IMR-90 (cell line): ENCODE results near the gene GLS. TPM values are rescaled to one million over a fixed set of nuclear protein-coding genes. Genes with fewer than 3 reads are reported as not detected.

Source experiments
- ATAC-seq: fragments of 200-7000 bp; cut with Tn5 transposase; 2 replicates; pipeline ENCODE4 v1.9.1; 2020; ENCODE audit warnings: low read depth, mild to moderate bottlenecking, moderate library complexity
- BruUV-seq: library from RNA; stranded (reverse); fragments of 400-500 nt; replicated peaks from 2 replicates; lab custom pipeline; 2021; lab: Mats Ljungman, UMichigan
- CTCF ChIA-PET: fragments of 300-600 bp; formaldehyde crosslinking; extraction: SDS; loops from one replicate; lab custom pipeline; 2021; ENCODE audit warnings: antibody characterized with exemption; lab: Yijun Ruan, JAX
- POLR2A ChIA-PET: fragments of 300-600 bp; sonication (Branson Sonifier 250); formaldehyde crosslinking; loops from one replicate; lab custom pipeline; 2022; ENCODE audit warnings: antibody characterized with exemption; ENCODE audit not compliant: unreplicated experiment; lab: Charles Lee
- DNase-seq: peaks from one replicate; pipeline ENCODE4 v3.0.0; 2013
- H2AFZ ChIP-seq: replicated peaks from 2 replicates; pipeline ENCODE3; 2013; ENCODE audit warnings: low read length, mild to moderate bottlenecking; ENCODE audit not compliant: poor library complexity
- H2AK5ac ChIP-seq: 2 replicates; pipeline ENCODE4 v1.6.1; 2013; ENCODE audit warnings: low read depth, low read length, inconsistent platforms
- H2AK9ac ChIP-seq: replicated peaks from 2 replicates; pipeline ENCODE3; 2013; ENCODE audit warnings: mild to moderate bottlenecking, low read depth, low read length, moderate library complexity; ENCODE audit not compliant: poor library complexity
- H2BK120ac ChIP-seq: 2 replicates; pipeline ENCODE4 v1.6.1; 2013; ENCODE audit warnings: low read depth, low read length, inconsistent platforms
- H2BK15ac ChIP-seq: 3 replicates; pipeline ENCODE4 v1.6.1; 2013; ENCODE audit warnings: low read depth, low read length, inconsistent platforms
- H2BK20ac ChIP-seq: 2 replicates; pipeline ENCODE4 v1.6.1; 2013; ENCODE audit warnings: low read depth, mild to moderate bottlenecking, inconsistent platforms, low read length, moderate library complexity
- H2BK5ac ChIP-seq: 2 replicates; pipeline ENCODE4 v1.6.1; 2013; ENCODE audit warnings: mild to moderate bottlenecking, low read depth, low read length, inconsistent platforms; ENCODE audit not compliant: poor library complexity, severe bottlenecking
- H3K14ac ChIP-seq: replicated peaks from 2 replicates; pipeline ENCODE4 v1.6.1; 2013; ENCODE audit warnings: low read depth, low read length, inconsistent platforms
- H3K18ac ChIP-seq: 2 replicates; pipeline ENCODE4 v1.6.1; 2013; ENCODE audit warnings: low read depth, low read length, control low read depth
- H3K23ac ChIP-seq: 2 replicates; pipeline ENCODE4 v1.6.1; 2013; ENCODE audit warnings: low read depth, low read length, inconsistent platforms
- H3K27ac ChIP-seq: 2 replicates; pipeline ENCODE4 v1.5.1; 2013; ENCODE audit warnings: mild to moderate bottlenecking, control low read depth, low read length; ENCODE audit not compliant: insufficient read depth
- H3K27me3 ChIP-seq: 2 replicates; pipeline ENCODE4 v1.6.1; 2013; ENCODE audit warnings: low read length; ENCODE audit not compliant: control insufficient read depth, insufficient read depth
- H3K36me3 ChIP-seq: 2 replicates; pipeline ENCODE4 v1.6.1; 2013; ENCODE audit warnings: low read length, mixed read lengths; ENCODE audit not compliant: control insufficient read depth, insufficient read depth
- H3K4ac ChIP-seq: 2 replicates; pipeline ENCODE4 v1.6.1; 2013; ENCODE audit warnings: low read depth, low read length, inconsistent platforms
- H3K4me1 ChIP-seq: 2 replicates; pipeline ENCODE4 v1.6.1; 2013; ENCODE audit warnings: low read length, mixed read lengths; ENCODE audit not compliant: control insufficient read depth, insufficient read depth
- H3K4me2 ChIP-seq: 2 replicates; pipeline ENCODE4 v1.6.1; 2013; ENCODE audit warnings: low read depth, mild to moderate bottlenecking, control low read depth, low read length, moderate library complexity
- H3K4me3 ChIP-seq: 2 replicates; pipeline ENCODE4 v1.5.1; 2013; ENCODE audit warnings: low read depth, mild to moderate bottlenecking, control low read depth, low read length, moderate library complexity; ENCODE audit not compliant: insufficient read depth
- H3K56ac ChIP-seq: 2 replicates; pipeline ENCODE4 v1.6.1; 2013; ENCODE audit warnings: low read length, inconsistent platforms; ENCODE audit not compliant: insufficient read depth; ENCODE audit errors: extremely low read depth
- H3K79me1 ChIP-seq, 2 experiments: 2 replicates each; pipeline ENCODE4 v1.6.1; 2013; ENCODE audit warnings: low read length in 2 of 2, inconsistent platforms in 1 of 2, low read depth in 1 of 2
- H3K9ac ChIP-seq: 2 replicates; pipeline ENCODE4 v1.6.1; 2013; ENCODE audit warnings: low read depth, low read length, control low read depth
- H3K9me1 ChIP-seq: 2 replicates; pipeline ENCODE4 v1.6.1; 2013; ENCODE audit warnings: low read length, inconsistent platforms; ENCODE audit not compliant: insufficient read depth
- H3K9me3 ChIP-seq: 2 replicates; pipeline ENCODE4 v1.6.1; 2013; ENCODE audit warnings: low read length; ENCODE audit not compliant: control insufficient read depth, insufficient read depth
- H4K20me1 ChIP-seq: 2 replicates; pipeline ENCODE4 v1.6.1; 2013; ENCODE audit warnings: low read length, inconsistent platforms; ENCODE audit not compliant: insufficient read depth
- H4K5ac ChIP-seq: 2 replicates; pipeline ENCODE4 v1.6.1; 2013; ENCODE audit warnings: mild to moderate bottlenecking, low read depth, low read length, control low read depth
- H4K8ac ChIP-seq, 2 experiments: 2 replicates each; pipeline ENCODE4 v1.6.1; 2013; ENCODE audit warnings: low read depth in 2 of 2, low read length in 2 of 2, control low read depth in 1 of 2, inconsistent platforms in 1 of 2
- H4K91ac ChIP-seq: 2 replicates; pipeline ENCODE4 v1.6.1; 2013; ENCODE audit warnings: low read depth, low read length, inconsistent platforms; ENCODE audit not compliant: insufficient read depth
- BHLHE40 ChIP-seq: fragments of 150-350 bp; IDR thresholded peaks from 2 replicates; pipeline ENCODE4 v1.6.1; 2016; ENCODE audit warnings: mild to moderate bottlenecking, low read depth, low read length
- CEBPB ChIP-seq: IDR thresholded peaks from 2 replicates; pipeline ENCODE4 v1.6.1; 2012; ENCODE audit warnings: low read depth, low read length, improper control_type of control experiment
- CHD1 ChIP-seq: IDR thresholded peaks from 2 replicates; pipeline ENCODE4 v1.6.1; 2012; ENCODE audit warnings: low read depth, low read length, improper control_type of control experiment
- FOS ChIP-seq: fragments of 150-350 bp; IDR thresholded peaks from 2 replicates; pipeline ENCODE4 v1.6.1; 2016; ENCODE audit warnings: low read depth, low read length
- MAFK ChIP-seq: IDR thresholded peaks from 2 replicates; pipeline ENCODE4 v1.6.1; 2012; ENCODE audit warnings: low read depth, low read length, improper control_type of control experiment
- MAZ ChIP-seq: IDR thresholded peaks from 2 replicates; pipeline ENCODE4 v1.6.1; 2012; ENCODE audit warnings: low read depth, mild to moderate bottlenecking, low read length, improper control_type of control experiment, moderate library complexity, borderline replicate concordance
- MXI1 ChIP-seq: IDR thresholded peaks from 2 replicates; pipeline ENCODE4 v1.6.1; 2012; ENCODE audit warnings: low read depth, mild to moderate bottlenecking, low read length, moderate library complexity, borderline replicate concordance
- NFE2L2 ChIP-seq: fragments of 150-350 bp; IDR thresholded peaks from 2 replicates; pipeline ENCODE4 v1.6.1; 2016; ENCODE audit warnings: low read depth, mild to moderate bottlenecking, low read length
- POLR2A ChIP-seq: IDR thresholded peaks from 2 replicates; pipeline ENCODE4 v1.6.1; 2012; ENCODE audit warnings: mild to moderate bottlenecking, low read depth, low read length
- RAD21 ChIP-seq: IDR thresholded peaks from 2 replicates; pipeline ENCODE4 v1.6.1; 2012; ENCODE audit warnings: low read length, improper control_type of control experiment
- RCOR1 ChIP-seq: IDR thresholded peaks from 2 replicates; pipeline ENCODE4 v1.6.1; 2012; ENCODE audit warnings: mild to moderate bottlenecking, low read length, improper control_type of control experiment; ENCODE audit not compliant: insufficient replicate concordance
- RFX5 ChIP-seq: IDR thresholded peaks from 2 replicates; pipeline ENCODE4 v1.8.0; 2012; ENCODE audit warnings: low read depth, mild to moderate bottlenecking, low read length, moderate library complexity
- SMC3 ChIP-seq: fragments of 150-350 bp; IDR thresholded peaks from 2 replicates; pipeline ENCODE4 v1.6.1; 2016; ENCODE audit warnings: low read depth, mild to moderate bottlenecking, antibody characterized with exemption, low read length, moderate library complexity
- WGBS, 2 experiments: methylation state at CpG; one replicate each; pipeline versions ENCODE4 v1.1.5 to v1.1.7; 2013; ENCODE audit warnings: missing lambda C conversion rate in 2 of 2; ENCODE audit not compliant: insufficient read length in 1 of 2; ENCODE audit errors: extremely low coverage in 2 of 2; 5-methylcytosine and 5-hydroxymethylcytosine counted together
- dilution Hi-C: fragments of 300-500 bp; cut with HindIII; formaldehyde crosslinking; loops from one replicate; pipeline ENCODE4 v1.14.3; 2018; ENCODE audit warnings: low sequenced_read_pairs; ENCODE audit not compliant: unreplicated experiment
- in situ Hi-C: fragments of 300-500 bp; cut with MboI; formaldehyde crosslinking; loops from 3 replicates; pipeline ENCODE4 v1.14.3; 2019; ENCODE audit warnings: low sequenced_read_pairs, inconsistent platforms, mixed read lengths
- intact Hi-C: fragments of 100-400 bp; cut with micrococcal nuclease; formaldehyde crosslinking; loops from 2 replicates; pipeline ENCODE4 v1.10.0; 2022
- polyA plus RNA-seq, 3 experiments: library from polyadenylated mRNA; depleted of rRNA; stranded (reverse); fragments of >200 nt; gene quantifications; 2 replicates each; pipeline ENCODE4 v1.2.3, GENCODE V29; 2012; ENCODE audit warnings: low replicate concordance in 1 of 3
- total RNA-seq: library from RNA; depleted of rRNA; stranded (reverse); fragments of >200 nt; gene quantifications from 2 replicates; pipeline ENCODE4 v1.2.3, GENCODE V29; 2012
- TF ChIP-seq, protein P1 (sequence below): fragments of 150-350 bp; IDR thresholded peaks from 2 replicates; pipeline ENCODE4 v1.6.1; 2016; ENCODE audit warnings: low read depth, mild to moderate bottlenecking, low read length, moderate library complexity, borderline replicate concordance
- TF ChIP-seq, protein P2 (sequence below): conservative IDR thresholded peaks from 2 replicates; pipeline ENCODE4 v1.5.1; 2012; ENCODE audit warnings: mild to moderate bottlenecking, low read depth, low read length, improper control_type of control experiment
- TF ChIP-seq, protein P3 (sequence below): fragments of 150-350 bp; IDR thresholded peaks from 2 replicates; pipeline ENCODE4 v1.6.1; 2017; ENCODE audit warnings: mild to moderate bottlenecking, antibody characterized with exemption, low read length, low read depth

The GLS gene
- total and polyA plus RNA-seq, 2 of the 4 experiments (the other 2 are of a cell fraction) = 87.5 to 130 TPM

DNA sequence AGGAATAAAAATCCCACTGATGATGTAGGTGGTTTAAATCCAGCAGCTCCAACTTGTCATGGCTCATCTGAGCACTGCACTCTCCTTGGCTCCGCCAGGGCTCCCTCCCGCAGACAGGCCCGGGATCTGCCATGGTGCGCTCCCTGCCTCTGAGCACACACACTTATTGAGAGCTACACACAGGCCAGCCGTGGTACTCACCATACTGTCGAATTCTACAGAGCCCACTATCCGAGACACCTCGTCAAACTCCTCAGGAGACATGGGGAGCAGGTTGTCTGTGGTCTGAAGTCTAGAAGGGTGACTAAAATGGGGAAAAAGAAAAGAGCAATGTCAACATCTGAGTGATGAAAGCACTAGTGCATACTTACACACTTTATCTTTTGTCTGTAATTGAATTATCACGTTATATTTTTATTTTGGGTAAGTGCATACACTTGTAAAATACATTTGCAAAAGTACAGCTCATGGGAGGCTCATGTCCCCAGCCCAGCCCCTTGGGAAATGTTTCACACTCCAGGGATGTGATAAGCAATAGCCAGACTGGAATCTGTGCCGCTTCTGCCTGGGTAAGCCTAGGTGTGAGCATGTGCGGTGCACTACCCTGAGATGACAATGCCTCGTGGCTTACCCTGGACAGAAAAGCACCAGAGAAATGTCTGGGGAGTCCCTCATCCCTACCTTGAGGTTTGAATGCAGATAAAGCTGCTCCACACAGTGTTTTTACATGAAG lies 94.2 kb downstream of the GLS start:
- Histone ChIP-seq H2AK5ac (no peak overlapping the region), H3K14ac (no peak overlapping the region), H2BK5ac (no peak overlapping the region), H3K79me1 (peaks cover 0 to 12% of the 10 kb centered on the region in 2 experiments; a peak in 3 of 4 replicates), H3K36me3 (peaks cover 62% of the 10 kb centered on the region), H3K27me3 (no peaks in the 10 kb centered on the region), H3K9me1 (peaks cover 12% of the 10 kb centered on the region; the same call in 1 of the 2 replicates), H2AK9ac (no peak overlapping the region), H3K18ac (no peak overlapping the region), H3K4ac (no peak overlapping the region), H4K91ac (no peak overlapping the region), H4K8ac (no peak overlapping the region), H4K20me1 (peaks cover 18% of the 10 kb centered on the region), H3K9me3 (no peaks in the 10 kb centered on the region), H3K4me3 (no peak overlapping the region), H3K9ac (no peak overlapping the region), H3K4me2 (no peak overlapping the region), H3K23ac (no peak overlapping the region), H2BK15ac (no peak overlapping the region), H2BK120ac (no peak overlapping the region), H3K27ac (no peak overlapping the region), H2BK20ac (no peak overlapping the region), H3K4me1 (peaks cover 2% of the 10 kb centered on the region), H4K5ac (no peak overlapping the region), H2AFZ (no peak overlapping the region), H3K56ac (no peak overlapping the region)
- ATAC-seq = no peak
- 100% methylated on average over 1 of the region's 12 CpGs; no CpG with 5 or more reads in 1 of the 2 experiments for WGBS, 2 experiments
- no peak for TF ChIP-seq SMC3
- TF ChIP-seq CEBPB = no peak
- TF ChIP-seq, protein P1, sequence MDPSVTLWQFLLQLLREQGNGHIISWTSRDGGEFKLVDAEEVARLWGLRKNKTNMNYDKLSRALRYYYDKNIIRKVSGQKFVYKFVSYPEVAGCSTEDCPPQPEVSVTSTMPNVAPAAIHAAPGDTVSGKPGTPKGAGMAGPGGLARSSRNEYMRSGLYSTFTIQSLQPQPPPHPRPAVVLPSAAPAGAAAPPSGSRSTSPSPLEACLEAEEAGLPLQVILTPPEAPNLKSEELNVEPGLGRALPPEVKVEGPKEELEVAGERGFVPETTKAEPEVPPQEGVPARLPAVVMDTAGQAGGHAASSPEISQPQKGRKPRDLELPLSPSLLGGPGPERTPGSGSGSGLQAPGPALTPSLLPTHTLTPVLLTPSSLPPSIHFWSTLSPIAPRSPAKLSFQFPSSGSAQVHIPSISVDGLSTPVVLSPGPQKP = no peak
- TF ChIP-seq MAZ = no peak
- no peak for TF ChIP-seq CHD1
- no peak for TF ChIP-seq FOS
- TF ChIP-seq MXI1 = no peak
- no peak for TF ChIP-seq MAFK
- TF ChIP-seq RCOR1 = no peak
- no peak for TF ChIP-seq BHLHE40
- TF ChIP-seq RFX5 = no peak
- TF ChIP-seq, protein P2, sequence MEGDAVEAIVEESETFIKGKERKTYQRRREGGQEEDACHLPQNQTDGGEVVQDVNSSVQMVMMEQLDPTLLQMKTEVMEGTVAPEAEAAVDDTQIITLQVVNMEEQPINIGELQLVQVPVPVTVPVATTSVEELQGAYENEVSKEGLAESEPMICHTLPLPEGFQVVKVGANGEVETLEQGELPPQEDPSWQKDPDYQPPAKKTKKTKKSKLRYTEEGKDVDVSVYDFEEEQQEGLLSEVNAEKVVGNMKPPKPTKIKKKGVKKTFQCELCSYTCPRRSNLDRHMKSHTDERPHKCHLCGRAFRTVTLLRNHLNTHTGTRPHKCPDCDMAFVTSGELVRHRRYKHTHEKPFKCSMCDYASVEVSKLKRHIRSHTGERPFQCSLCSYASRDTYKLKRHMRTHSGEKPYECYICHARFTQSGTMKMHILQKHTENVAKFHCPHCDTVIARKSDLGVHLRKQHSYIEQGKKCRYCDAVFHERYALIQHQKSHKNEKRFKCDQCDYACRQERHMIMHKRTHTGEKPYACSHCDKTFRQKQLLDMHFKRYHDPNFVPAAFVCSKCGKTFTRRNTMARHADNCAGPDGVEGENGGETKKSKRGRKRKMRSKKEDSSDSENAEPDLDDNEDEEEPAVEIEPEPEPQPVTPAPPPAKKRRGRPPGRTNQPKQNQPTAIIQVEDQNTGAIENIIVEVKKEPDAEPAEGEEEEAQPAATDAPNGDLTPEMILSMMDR = no peak
- TF ChIP-seq POLR2A = no peak
- no peak for TF ChIP-seq NFE2L2
- TF ChIP-seq RAD21 = no peak
- TF ChIP-seq, protein P3, sequence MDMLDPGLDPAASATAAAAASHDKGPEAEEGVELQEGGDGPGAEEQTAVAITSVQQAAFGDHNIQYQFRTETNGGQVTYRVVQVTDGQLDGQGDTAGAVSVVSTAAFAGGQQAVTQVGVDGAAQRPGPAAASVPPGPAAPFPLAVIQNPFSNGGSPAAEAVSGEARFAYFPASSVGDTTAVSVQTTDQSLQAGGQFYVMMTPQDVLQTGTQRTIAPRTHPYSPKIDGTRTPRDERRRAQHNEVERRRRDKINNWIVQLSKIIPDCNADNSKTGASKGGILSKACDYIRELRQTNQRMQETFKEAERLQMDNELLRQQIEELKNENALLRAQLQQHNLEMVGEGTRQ = no peak
- intact Hi-C loops = no loop called here
- DNase-seq = no peak
- POLR2A ChIA-PET = no interaction called here
- CTCF ChIA-PET = no interaction called here
- no TSS peak for BruUV-seq
- in situ Hi-C loops = no loop called here
- dilution Hi-C loops = no loop called here
